GM21529 (cell line): ENCODE results near the gene TPSD1.
"Not testable (repeated sequence)": the region's sequence is repeated elsewhere in the genome, so short reads cannot be mapped to it uniquely, and the experiment has no call there.

ENCODE experiments used
- ATAC-seq: cut with Tn5 transposase; IDR thresholded peaks from one replicate; pipeline ENCODE4 v1.9.1; 2021; ENCODE audit not compliant: unreplicated experiment

The TPSD1 gene

DNA sequence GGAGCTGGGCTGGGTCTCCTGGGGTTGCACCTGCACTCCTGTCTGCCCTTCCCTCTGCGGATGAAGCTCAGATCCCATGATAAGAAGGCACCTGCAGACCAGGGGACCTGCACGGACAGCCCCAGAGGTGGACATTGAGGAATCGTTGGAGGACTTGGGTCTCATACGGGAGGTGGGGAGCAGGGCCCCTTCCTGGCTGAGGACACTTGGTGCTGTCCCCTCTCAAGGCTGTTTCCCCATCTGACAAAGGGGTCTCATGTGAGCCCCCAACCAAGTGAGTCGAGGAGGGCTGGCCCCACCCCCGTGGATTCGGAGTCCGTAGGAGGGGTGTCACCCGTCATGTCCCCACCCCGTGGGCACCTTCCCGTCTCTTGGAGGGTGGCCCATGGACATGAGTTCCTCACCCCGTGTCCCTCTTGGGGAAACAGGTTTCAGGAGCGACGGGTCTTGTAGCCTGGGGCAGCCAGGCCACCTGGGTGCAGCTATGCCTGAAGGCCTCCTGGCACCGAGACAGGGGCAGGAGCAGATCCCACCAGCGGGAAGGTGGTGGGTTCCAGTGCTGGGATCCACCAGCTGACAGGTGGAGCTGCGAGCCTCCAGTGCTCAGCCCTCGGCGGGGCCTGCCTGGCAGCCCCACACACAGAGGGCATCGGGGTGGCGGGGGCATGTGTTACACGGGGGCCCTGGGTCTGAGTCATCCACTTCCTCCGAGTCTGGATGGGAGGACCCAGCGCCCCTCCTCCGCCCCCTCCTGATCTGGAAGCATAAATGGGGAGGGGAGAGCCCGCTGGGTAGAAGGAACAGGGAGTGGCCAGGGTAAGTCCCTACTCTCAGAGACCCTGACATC is at the start of gene TPSD1:
TPSD1 (plus strand) TSS at position 794 of the 847 bp plus-strand sequence. CDS start 212 bp downstream, outside the sequence.
- ATAC-seq, result not testable (repeated sequence)

DNA sequence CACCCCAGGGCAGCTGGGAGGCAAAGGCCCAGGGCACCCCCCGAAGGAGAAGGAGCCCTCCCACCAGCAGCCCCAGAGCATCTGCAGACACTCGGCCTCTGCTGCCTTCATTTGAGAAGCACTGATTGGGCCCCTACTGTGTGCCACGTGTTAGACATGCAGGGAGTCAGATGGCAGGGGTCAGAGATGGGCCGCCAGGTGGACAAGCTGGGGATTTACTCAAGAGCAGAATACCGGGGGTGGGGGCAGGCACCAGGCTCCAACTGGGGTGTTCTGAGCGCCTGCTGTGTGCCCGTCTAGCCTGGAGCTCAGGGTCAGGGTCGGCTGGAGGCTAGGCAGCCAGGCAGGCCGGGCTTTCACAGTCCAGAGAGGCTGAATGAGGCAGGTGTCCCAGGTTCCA is 49.5 kb upstream of the TPSD1 start:
- ATAC-seq, result no peak

DNA sequence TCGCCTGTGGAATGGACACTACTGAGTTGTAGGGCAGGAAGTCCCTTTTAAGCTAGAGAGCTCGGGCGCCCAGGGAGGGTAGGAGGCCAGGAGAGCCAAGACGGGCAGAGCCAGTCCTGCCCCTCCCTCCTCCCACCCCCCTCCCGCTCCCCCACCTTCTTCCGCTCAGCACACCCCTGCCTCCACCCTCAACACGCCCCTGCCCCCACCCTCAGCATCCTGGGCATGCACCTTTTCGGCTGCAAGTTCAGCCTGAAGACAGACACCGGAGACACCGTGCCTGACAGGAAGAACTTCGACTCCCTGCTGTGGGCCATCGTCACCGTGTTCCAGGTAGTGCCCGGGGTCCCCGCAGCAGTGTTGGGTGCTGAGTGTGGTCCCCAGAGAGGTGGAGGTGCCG is 49.1 kb upstream of the TPSD1 start:
- ATAC-seq, result no peak

DNA sequence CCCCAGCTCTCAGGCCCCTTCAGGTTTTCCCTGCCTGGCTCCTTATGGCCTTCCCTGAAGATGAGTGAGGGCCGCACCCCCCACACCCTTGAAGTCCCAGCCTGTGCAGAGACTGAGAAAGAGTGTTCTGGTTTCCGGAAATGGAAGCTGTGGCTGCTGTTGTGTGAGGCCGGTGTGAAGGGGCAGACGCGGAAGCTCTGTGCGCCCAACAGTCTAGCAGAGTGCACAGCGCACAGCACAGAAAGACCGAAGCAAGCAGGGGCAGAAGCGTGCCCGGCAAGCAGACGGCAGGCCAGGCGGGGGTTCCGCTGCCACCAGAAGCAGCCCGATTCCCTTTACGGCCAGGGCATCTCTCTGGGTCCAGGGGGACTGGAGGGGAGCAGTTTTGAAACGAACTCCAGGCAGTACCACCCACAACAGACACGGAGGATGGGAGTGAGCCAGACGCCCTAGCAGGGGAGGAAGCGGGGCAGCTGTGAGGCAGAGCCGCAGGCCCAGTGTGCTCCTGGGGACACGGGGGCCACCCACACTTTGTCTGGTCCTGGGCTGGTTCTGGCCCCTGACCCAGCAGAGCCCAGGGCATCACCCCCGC is 47.5 kb upstream of the TPSD1 start:
- no peak for ATAC-seq

DNA sequence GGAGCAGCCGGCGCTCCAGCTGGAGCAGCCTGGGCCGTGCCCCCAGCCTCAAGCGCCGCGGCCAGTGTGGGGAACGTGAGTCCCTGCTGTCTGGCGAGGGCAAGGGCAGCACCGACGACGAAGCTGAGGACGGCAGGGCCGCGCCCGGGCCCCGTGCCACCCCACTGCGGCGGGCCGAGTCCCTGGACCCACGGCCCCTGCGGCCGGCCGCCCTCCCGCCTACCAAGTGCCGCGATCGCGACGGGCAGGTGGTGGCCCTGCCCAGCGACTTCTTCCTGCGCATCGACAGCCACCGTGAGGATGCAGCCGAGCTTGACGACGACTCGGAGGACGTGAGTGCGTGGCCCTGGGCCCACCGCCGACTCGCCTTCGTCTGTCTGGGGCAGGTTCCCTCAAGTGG is 46.8 kb upstream of the TPSD1 start:
- no peak for ATAC-seq

DNA sequence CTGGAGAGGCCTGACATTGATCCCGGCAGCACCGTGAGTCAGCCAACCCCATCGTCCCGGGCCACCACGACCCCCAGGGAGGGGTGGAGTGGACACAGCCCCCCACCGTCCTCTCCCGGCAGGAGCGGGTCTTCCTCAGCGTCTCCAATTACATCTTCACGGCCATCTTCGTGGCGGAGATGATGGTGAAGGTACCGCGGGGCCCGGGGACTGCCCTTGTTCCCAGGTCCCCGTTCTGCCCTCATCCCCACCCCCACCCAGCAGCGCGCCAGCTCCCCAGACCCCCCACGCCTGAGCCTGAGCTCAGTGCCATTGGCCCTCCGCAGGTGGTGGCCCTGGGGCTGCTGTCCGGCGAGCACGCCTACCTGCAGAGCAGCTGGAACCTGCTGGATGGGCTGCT is 45.4 kb upstream of the TPSD1 start:
- ATAC-seq, result no peak

DNA sequence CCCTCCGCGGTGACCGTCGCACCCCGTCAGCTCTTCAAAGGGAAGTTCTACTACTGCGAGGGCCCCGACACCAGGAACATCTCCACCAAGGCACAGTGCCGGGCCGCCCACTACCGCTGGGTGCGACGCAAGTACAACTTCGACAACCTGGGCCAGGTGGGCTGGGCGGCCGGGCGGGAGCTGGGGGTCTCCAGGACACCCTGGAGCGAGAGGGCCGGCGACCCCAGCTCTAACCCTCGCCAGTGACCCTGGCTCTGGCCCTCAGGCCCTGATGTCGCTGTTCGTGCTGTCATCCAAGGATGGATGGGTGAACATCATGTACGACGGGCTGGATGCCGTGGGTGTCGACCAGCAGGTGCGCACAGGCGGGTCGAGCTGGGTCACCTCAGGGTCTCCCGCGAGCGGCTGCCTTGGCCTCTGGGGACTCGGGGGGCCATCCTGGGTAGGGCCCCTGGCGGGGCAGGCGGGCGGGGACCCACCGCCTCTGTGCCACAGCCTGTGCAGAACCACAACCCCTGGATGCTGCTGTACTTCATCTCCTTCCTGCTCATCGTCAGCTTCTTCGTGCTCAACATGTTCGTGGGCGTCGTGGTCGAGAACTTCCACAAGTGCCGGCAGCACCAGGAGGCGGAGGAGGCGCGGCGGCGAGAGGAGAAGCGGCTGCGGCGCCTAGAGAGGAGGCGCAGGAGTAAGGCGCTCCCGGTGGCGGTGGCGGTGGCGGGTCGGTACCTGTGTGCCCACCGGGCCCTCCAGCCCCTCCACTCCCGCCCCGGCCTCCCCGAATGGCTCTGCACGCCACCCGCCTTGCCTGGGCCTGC is 44.2 kb upstream of the TPSD1 start:
- no peak for ATAC-seq

DNA sequence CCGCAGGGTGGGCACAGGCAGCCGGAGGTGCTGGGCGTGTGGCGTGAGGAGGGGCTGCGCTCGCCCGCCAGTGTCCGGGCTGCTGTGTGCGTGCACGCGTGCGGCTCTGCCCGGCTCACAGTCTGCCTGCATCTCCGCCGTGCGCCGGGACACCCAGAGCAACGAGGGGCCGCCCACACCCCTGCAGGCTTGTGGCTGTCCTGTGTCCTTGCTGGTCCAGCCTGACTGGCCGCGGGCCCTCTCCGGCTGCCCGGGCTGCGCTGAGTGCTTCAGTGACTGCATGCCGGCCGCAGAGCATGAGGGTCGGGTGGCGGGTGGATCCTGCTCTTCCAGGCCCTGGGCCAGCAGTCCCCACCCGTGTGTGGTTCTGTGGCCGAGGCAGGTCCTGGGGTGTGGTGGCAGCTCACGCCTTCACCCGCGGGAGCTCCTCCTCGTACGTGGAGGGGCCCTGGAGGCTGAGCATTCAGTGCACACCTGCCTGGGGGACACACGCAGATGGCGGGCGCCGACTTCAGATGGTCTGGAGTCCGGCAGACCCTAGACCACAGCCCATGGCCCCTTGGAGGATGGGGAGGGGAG is 43.2 kb upstream of the TPSD1 start:
- no peak for ATAC-seq

DNA sequence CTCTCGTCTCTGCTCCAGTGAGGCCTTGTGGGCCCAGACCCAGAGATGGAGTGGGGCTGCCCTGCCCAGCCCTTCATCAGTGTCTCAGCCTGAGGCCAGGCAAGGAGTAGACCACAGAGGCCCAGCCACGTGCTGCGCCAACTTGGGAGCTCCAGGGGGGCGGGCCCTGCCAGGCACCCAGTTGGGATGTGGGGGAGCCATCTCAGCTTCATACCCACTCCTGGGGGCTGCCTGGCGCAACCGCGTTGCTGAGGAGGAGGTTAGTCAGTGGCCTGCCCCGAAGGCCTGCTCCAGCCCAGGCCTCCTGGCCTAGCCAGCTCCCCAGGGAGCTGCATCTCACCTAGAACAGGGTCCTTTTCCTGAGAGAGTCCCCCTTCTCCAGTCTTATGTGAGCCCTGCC is 42.6 kb upstream of the TPSD1 start:
- no peak for ATAC-seq

DNA sequence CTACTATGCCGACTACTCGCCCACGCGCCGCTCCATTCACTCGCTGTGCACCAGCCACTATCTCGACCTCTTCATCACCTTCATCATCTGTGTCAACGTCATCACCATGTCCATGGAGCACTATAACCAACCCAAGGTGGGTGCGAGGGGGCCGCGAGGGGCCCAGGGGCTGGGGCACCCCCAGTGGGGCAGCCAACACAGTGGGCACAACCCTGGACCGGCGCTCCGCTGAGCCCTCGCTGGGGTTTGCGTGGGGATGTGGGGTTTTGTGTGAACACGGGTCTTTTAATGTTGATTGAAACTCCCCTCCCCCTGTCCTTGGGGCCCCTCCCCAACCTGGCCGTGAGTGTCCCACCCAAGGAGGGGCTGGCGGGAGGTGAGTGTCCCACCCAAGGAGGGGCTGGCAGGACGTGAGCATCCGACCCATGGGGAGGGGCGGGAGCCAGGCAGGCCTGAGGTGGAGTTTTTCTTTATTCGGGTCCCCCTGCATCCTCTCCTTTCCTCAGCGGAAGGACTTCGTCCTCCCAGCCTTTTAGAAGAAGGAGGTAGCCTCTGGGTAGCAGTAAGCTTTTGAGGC is 42.0 kb upstream of the TPSD1 start:
- no peak for ATAC-seq

DNA sequence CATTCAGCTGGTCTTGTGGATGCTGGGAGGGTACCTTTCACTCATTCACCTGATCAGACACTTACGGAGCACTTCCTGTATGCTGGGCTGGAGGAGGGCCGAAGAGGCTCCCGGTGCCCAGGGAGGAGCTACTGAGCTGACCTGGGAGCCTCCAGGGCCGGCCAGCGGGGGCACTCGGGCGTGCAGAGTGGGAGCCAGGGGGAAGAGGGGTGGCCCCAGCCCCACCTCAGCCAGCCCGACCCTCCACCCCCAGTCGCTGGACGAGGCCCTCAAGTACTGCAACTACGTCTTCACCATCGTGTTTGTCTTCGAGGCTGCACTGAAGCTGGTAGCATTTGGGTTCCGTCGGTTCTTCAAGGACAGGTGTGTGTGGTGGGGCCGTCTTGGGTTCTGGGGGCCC is 41.1 kb upstream of the TPSD1 start:
- ATAC-seq, result no peak

DNA sequence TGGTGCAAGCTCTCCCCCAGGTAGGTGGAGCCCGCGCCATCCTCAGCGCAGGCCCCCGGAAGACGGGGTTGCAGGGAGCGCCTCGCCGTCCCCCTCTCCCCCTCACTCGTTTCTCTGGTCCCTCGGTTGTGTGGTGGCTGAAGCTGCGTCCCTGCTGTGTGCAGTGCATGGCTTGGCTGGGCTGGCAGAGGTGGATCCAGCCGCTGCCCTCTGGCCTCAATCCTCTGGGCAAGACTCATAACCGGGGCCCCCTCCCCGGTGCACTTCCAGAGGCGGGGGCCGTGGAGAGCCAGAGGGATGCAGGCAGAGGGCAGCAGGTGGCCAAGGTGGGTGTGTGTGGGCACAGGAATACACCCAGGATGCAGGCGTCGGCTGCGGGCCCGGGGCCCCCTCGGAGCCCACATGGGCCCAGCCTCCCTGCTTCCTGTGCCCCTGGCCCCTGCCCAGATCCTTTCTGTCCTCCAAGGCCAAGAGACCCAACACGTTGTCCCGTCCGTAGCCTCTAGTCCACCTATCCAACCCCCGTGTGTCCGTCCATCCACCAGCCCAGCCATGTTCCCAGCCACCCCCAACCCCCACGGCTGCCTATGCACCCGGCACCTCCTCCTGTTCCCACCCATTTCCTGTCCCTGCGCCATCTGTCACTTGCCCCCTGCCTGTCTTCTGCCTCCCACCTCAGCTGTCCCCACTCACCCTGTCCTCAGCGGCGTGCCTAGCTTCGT is 40.1 kb upstream of the TPSD1 start:
- no peak for ATAC-seq

DNA sequence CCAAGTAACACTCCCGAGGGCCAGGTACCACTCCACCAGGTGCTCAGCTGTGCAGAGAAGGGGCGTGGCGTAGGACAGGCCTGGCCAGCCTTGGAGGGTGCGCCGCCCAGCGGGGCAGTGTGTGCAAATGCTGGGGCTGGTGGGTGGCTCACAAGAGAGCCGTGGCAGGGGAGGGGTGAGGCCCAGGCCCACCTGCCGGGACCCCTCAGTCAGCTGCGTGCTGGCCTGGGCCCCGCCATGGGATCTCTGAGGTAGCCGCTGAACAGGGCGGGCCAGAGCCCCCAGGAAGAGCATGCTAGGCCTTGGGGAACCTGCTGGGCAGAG is 39.6 kb upstream of the TPSD1 start:
- no peak for ATAC-seq

DNA sequence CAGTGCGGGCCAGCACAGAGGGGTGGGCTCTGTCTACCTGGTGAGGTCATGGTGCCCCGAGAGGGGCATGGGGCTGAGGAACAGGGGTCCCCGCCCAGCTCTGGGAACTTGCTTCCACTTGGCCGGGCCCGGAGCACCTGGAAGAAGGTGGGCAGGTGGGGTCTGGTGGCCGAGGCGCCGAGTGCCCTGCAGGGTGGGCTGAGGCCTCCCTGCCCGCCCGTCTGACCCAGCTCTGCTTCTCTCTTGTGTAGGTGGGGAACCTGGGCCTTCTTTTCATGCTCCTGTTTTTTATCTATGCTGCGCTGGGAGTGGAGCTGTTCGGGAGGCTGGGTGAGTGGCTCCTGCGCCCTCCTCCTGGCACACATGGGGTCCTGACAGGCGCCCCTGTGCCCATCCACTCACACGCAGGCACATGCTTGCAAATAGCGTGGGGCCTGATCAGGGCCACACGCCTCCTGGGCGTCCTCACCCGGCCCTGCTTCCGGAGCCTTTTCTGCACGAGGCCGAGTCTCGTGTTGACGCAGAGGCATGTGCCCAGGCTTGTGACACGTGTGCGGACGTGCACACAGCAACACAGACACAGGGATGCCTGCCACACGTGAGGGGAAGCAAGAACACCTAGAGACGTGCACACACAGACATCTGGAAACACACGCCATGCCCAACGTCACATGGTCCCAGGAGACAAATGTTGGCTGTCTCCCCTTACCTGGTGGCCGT is 39.0 kb upstream of the TPSD1 start:
- no peak for ATAC-seq

DNA sequence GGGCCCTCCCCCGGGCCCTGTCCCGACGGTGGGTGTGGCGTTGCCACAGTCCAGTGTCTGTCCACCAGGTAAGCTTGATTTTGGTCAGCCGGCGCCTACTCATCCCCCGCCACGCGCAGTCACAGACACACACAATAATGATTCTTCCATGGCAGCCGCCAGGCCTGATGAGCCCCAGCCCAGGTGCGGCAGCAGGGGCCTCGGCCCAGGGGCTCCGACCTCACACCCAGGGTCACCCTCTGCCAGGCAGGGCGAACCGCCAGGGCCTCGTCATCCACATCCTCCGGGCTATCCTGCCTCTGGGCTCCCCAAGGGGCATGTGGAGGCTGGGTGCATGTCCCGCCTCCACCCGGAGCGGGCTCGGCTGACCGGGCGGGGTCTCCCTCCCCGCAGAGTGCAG is 38.3 kb upstream of the TPSD1 start:
- no peak for ATAC-seq

DNA sequence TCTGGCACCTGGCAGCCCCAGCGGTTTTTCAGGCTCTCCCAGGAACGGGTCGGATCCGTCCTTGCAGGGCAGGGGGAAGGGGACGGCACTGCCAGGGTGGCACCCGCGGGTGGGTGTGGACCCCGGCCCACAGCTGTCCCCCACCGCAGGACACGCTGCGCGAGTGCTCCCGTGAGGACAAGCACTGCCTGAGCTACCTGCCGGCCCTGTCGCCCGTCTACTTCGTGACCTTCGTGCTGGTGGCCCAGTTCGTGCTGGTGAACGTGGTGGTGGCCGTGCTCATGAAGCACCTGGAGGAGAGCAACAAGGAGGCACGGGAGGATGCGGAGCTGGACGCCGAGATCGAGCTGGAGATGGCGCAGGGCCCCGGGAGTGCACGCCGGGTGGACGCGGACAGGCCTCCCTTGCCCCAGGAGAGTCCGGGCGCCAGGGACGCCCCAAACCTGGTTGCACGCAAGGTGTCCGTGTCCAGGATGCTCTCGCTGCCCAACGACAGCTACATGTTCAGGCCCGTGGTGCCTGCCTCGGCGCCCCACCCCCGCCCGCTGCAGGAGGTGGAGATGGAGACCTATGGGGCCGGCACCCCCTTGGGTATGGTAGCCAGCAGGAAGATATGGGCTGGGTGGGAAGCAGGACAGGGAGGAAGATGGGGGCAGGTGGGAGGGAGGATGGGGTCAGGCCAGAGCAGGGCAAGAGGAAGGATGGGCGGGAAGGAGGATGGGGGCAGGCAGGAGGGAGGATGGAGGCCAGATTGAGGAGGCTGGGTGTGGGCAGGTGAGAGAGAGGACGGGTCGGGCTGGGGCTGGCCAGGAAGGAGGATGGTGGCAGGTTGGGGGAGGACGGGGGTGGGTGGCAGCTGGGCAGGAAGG is 37.6 kb upstream of the TPSD1 start:
- ATAC-seq, result no peak

DNA sequence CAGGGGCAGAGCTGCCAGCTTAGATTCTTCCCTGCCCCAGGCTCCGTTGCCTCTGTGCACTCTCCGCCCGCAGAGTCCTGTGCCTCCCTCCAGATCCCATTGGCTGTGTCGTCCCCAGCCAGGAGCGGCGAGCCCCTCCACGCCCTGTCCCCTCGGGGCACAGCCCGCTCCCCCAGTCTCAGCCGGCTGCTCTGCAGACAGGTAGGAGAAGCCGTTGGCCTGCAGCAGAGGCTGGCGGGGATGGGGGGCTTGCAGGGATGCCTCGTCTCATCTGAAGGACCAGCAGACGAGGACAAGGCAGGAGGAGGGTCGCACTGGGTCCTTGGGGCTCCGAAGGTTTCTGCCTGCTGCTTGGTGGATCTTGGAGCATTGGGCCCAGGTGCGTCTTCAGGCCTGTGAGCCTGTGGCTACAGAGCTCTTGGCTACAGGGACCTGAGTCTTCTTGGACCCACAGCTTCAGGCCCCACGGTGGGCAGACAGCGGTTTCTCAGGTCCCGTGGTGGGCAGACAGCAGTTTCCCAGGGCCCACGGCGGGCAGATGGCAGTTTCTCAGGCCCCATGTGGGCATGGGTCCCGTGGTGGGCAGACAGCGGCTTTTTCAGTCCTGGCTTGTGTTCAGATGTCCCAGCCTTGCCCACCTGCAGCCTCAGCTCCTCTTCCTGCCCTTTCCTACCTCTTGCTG is 36.8 kb upstream of the TPSD1 start:
- no peak for ATAC-seq

DNA sequence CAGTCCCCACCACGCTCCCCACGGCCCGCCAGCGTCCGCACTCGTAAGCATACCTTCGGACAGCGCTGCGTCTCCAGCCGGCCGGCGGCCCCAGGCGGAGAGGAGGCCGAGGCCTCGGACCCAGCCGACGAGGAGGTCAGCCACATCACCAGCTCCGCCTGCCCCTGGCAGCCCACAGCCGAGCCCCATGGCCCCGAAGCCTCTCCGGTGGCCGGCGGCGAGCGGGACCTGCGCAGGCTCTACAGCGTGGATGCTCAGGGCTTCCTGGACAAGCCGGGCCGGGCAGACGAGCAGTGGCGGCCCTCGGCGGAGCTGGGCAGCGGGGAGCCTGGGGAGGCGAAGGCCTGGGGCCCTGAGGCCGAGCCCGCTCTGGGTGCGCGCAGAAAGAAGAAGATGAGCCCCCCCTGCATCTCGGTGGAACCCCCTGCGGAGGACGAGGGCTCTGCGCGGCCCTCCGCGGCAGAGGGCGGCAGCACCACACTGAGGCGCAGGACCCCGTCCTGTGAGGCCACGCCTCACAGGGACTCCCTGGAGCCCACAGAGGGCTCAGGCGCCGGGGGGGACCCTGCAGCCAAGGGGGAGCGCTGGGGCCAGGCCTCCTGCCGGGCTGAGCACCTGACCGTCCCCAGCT is 35.7 kb upstream of the TPSD1 start:
- no peak for ATAC-seq
